ENCODE measurements around the gene PLTP. TPM values are rescaled to one million over a fixed set of nuclear protein-coding genes. Genes with fewer than 3 reads are reported as not detected.

PLTP gene
- total RNA-seq, 4 donors from 2014 or later: 49.2 to 138 (median 70.4) TPM

- DNase-seq (ENCODE audit: low spot score in 2 of 2): no peak
- 92% methylated on average over 2 of the region's 2 CpGs for WGBS
- H3K27ac ChIP-seq: no peak overlapping the region
- no peaks in the 10 kb centered on the region for H3K9me3 ChIP-seq
- TF ChIP-seq POLR2A (IDR thresholded peaks at IDR 0.05) (no peak), POLR2AphosphoS5 (IDR thresholded peaks at IDR 0.05) (no peak), EP300 (IDR thresholded peaks at IDR 0.05) (no peak), CTCF (IDR thresholded peaks at IDR 0.05) (no peak)
- H3K27me3 ChIP-seq: no peaks in the 10 kb centered on the region
- H3K36me3 ChIP-seq: peaks cover 90% of the 10 kb centered on the region
- H3K4me1 ChIP-seq: peaks cover 11% of the 10 kb centered on the region
- no peak overlapping the region for H3K4me3 ChIP-seq
These were observed 14.7 kb downstream of the PLTP start for GRCh38 chr20:45897289-45897688.

GRCh38 chr20:45896641-45897161 lies 15.3 kb downstream of the PLTP start:
- peaks cover 17% of the 10 kb centered on the region for H3K4me1 ChIP-seq
- no peak for TF ChIP-seq EP300 (IDR thresholded peaks at IDR 0.05)
- no peak for TF ChIP-seq CTCF (IDR thresholded peaks at IDR 0.05)
- no peak for TF ChIP-seq POLR2A (IDR thresholded peaks at IDR 0.05)
- no peak for TF ChIP-seq POLR2AphosphoS5 (IDR thresholded peaks at IDR 0.05)
- no peak for DNase-seq (ENCODE audit: low spot score in 2 of 2)
- no peaks in the 10 kb centered on the region for H3K27me3 ChIP-seq
- H3K4me3 ChIP-seq: no peak overlapping the region
- peaks cover 84% of the 10 kb centered on the region for H3K36me3 ChIP-seq
- WGBS: 89% methylated on average over 14 of the region's 14 CpGs
- no peak overlapping the region for H3K27ac ChIP-seq
- no peaks in the 10 kb centered on the region for H3K9me3 ChIP-seq

- TF ChIP-seq CTCF (IDR thresholded peaks at IDR 0.05) (no peak), EP300 (IDR thresholded peaks at IDR 0.05) (no peak), POLR2AphosphoS5 (IDR thresholded peaks at IDR 0.05) (no peak), POLR2A (IDR thresholded peaks at IDR 0.05) (no peak)
- WGBS: 65% methylated on average over 2 of the region's 12 CpGs
- H3K27ac ChIP-seq: no peak overlapping the region
- H3K9me3 ChIP-seq: no peaks in the 10 kb centered on the region
- H3K36me3 ChIP-seq: peaks cover 67% of the 10 kb centered on the region
- H3K4me3 ChIP-seq: no peak overlapping the region
- H3K4me1 ChIP-seq: peaks cover 29% of the 10 kb centered on the region
- DNase-seq (ENCODE audit: low spot score in 2 of 2): no peak
- no peaks in the 10 kb centered on the region for H3K27me3 ChIP-seq
These were observed 17.2 kb downstream of the PLTP start for GRCh38 chr20:45894797-45895196.

- peaks cover 58% of the 10 kb centered on the region for H3K36me3 ChIP-seq
- no peak overlapping the region for H3K27ac ChIP-seq
- H3K4me1 ChIP-seq: peaks cover 32% of the 10 kb centered on the region
- H3K9me3 ChIP-seq: no peaks in the 10 kb centered on the region
- WGBS: 97% methylated on average over 4 of the region's 4 CpGs
- no peak for TF ChIP-seq POLR2AphosphoS5 (IDR thresholded peaks at IDR 0.05)
- no peak for TF ChIP-seq CTCF (IDR thresholded peaks at IDR 0.05)
- TF ChIP-seq EP300 (IDR thresholded peaks at IDR 0.05): no peak
- no peak for TF ChIP-seq POLR2A (IDR thresholded peaks at IDR 0.05)
- H3K4me3 ChIP-seq: no peak overlapping the region
- no peaks in the 10 kb centered on the region for H3K27me3 ChIP-seq
- DNase-seq (ENCODE audit: low spot score in 2 of 2): no peak
These were observed 18.1 kb downstream of the PLTP start for GRCh38 chr20:45893831-45894230.

- H3K4me3 ChIP-seq: peak overlapping the region; percentile 66
- H3K27me3 ChIP-seq: no peaks in the 10 kb centered on the region
- WGBS: 77% methylated on average over 4 of the region's 4 CpGs
- H3K27ac ChIP-seq: no peak overlapping the region
- H3K9me3 ChIP-seq: no peaks in the 10 kb centered on the region
- peaks cover 32% of the 10 kb centered on the region for H3K4me1 ChIP-seq
- no peak for TF ChIP-seq EP300 (IDR thresholded peaks at IDR 0.05)
- H3K36me3 ChIP-seq: peaks cover 50% of the 10 kb centered on the region
- DNase-seq (ENCODE audit: low spot score in 2 of 2): no peak
These were observed 19.0 kb downstream of the PLTP start for GRCh38 chr20:45892828-45893500.

All from suprapubic skin (tissue), 4 donors.